ENCODE measurements around the gene SPAAR. TPM values are rescaled to one million over a fixed set of nuclear protein-coding genes. Genes with fewer than 3 reads are reported as not detected.
"Not testable (repeated sequence)": the region's sequence is repeated elsewhere in the genome, so short reads cannot be mapped to it uniquely, and the experiment has no call there.

The SPAAR gene
- total RNA-seq, 6 donors from 2014 or later: 3.3 to 19.9 (median 8.5) TPM

GRCh38 chr9:35891646-35892045, 17.6 kb upstream of the SPAAR start:
- ATAC-seq (ENCODE audit: low FRiP score in 2 of 2): no peak
- Histone ChIP-seq H3K4me3 (no peak overlapping the region), H3K27ac (no peak overlapping the region), H3K27me3 (no peaks in the 10 kb centered on the region), H3K4me1 (no peaks in the 10 kb centered on the region), H3K36me3 (no peaks in the 10 kb centered on the region), H3K9me3 (no peaks in the 10 kb centered on the region)
- TF ChIP-seq EP300 (IDR thresholded peaks at IDR 0.05) (no peak), POLR2AphosphoS5 (IDR thresholded peaks at IDR 0.05) (no peak), CTCF (IDR thresholded peaks at IDR 0.05) (no peak), POLR2A (IDR thresholded peaks at IDR 0.05) (no peak)
- DNase-seq: no peak
- WGBS, 2 donors: 66 to 71% methylated on average over 3 of the region's 3 CpGs

- 85 to 100% methylated on average over 1 of the region's 1 CpG for WGBS, 2 donors
- Histone ChIP-seq H3K27ac (no peak overlapping the region), H3K4me3 (no peak overlapping the region), H3K36me3 (no peaks in the 10 kb centered on the region), H3K9me3 (no peaks in the 10 kb centered on the region), H3K4me1 (no peaks in the 10 kb centered on the region), H3K27me3 (no peaks in the 10 kb centered on the region)
- TF ChIP-seq POLR2A (IDR thresholded peaks at IDR 0.05): no peak
- TF ChIP-seq EP300 (IDR thresholded peaks at IDR 0.05): no peak
- TF ChIP-seq POLR2AphosphoS5 (IDR thresholded peaks at IDR 0.05): no peak
- DNase-seq (no peak), ATAC-seq (ENCODE audit: low FRiP score in 2 of 2) (no peak)
Measured at GRCh38 chr9:35892051-35892450, 17.2 kb upstream of the SPAAR start.

GRCh38 chr9:35896570-35896969, 12.7 kb upstream of the SPAAR start:
- DNase-seq (no peak), ATAC-seq (ENCODE audit: low FRiP score in 2 of 2) (no peak)
- no peaks in the 10 kb centered on the region for H3K36me3 ChIP-seq
- no peak overlapping the region for H3K4me3 ChIP-seq
- no peaks in the 10 kb centered on the region for H3K4me1 ChIP-seq
- H3K27ac ChIP-seq: no peak overlapping the region
- no peak for TF ChIP-seq CTCF (IDR thresholded peaks at IDR 0.05)
- no peak for TF ChIP-seq POLR2AphosphoS5 (IDR thresholded peaks at IDR 0.05)
- no peak for TF ChIP-seq POLR2A (IDR thresholded peaks at IDR 0.05)
- TF ChIP-seq EP300 (IDR thresholded peaks at IDR 0.05): no peak
- H3K9me3 ChIP-seq: no peaks in the 10 kb centered on the region
- WGBS, 2 donors: 97 to 100% methylated on average over 2 of the region's 2 CpGs
- no peaks in the 10 kb centered on the region for H3K27me3 ChIP-seq

GRCh38 chr9:35897376-35898099, 11.8 kb upstream of the SPAAR start:
- H3K9me3 ChIP-seq; ATAC-seq (ENCODE audit: low FRiP score in 2 of 2); H3K27me3 ChIP-seq; H3K27ac ChIP-seq; H3K36me3 ChIP-seq; H3K4me1 ChIP-seq; DNase-seq; H3K4me3 ChIP-seq: not testable (repeated sequence)
- 94% methylated on average over 7 of the region's 7 CpGs for WGBS, 2 donors

GRCh38 chr9:35898337-35898736, 11.0 kb upstream of the SPAAR start:
- no peak overlapping the region for H3K27ac ChIP-seq
- no peaks in the 10 kb centered on the region for H3K27me3 ChIP-seq
- no peaks in the 10 kb centered on the region for H3K36me3 ChIP-seq
- H3K4me1 ChIP-seq: peaks cover 4 to 10% (median 5%) of the 10 kb centered on the region in 4 donors
- ATAC-seq (ENCODE audit: low FRiP score in 2 of 2) (no peak), DNase-seq (no peak)
- H3K9me3 ChIP-seq: no peaks in the 10 kb centered on the region
- TF ChIP-seq CTCF (IDR thresholded peaks at IDR 0.05): no peak
- TF ChIP-seq POLR2AphosphoS5 (IDR thresholded peaks at IDR 0.05): no peak
- TF ChIP-seq POLR2A (IDR thresholded peaks at IDR 0.05): no peak
- TF ChIP-seq EP300 (IDR thresholded peaks at IDR 0.05): no peak
- H3K4me3 ChIP-seq: no peak overlapping the region

GRCh38 chr9:35899021-35899420, 10.3 kb upstream of the SPAAR start:
- H3K4me1 ChIP-seq: peaks cover 7 to 14% (median 12%) of the 10 kb centered on the region in 4 donors
- no peak for DNase-seq
- H3K27me3 ChIP-seq: no peaks in the 10 kb centered on the region
- no peak overlapping the region for H3K27ac ChIP-seq
- WGBS, 2 donors: 85% methylated on average over 2 of the region's 2 CpGs
- no peaks in the 10 kb centered on the region for H3K36me3 ChIP-seq
- no peak for TF ChIP-seq EP300 (IDR thresholded peaks at IDR 0.05)
- TF ChIP-seq POLR2A (IDR thresholded peaks at IDR 0.05): no peak
- TF ChIP-seq POLR2AphosphoS5 (IDR thresholded peaks at IDR 0.05): no peak
- no peak for TF ChIP-seq CTCF (IDR thresholded peaks at IDR 0.05)
- no peak for ATAC-seq (ENCODE audit: low FRiP score in 2 of 2)
- no peaks in the 10 kb centered on the region for H3K9me3 ChIP-seq
- no peak overlapping the region for H3K4me3 ChIP-seq

Data from upper lobe of left lung (tissue), 6 donors.